B cell (primary cell): ENCODE measurements around the gene NFIC.

Source experiments
- EZH2 ChIP-seq: IDR thresholded peaks from 2 replicates; pipeline ENCODE4 v1.6.1; 2012; ENCODE audit warnings: borderline replicate concordance, low read depth, mild to moderate bottlenecking, moderate library complexity, low read length; ENCODE audit not compliant: insufficient read depth, poor library complexity, severe bottlenecking
- TF ChIP-seq, protein P1 (sequence below): fragments of 200-600 bp; IDR thresholded peaks from one replicate; pipeline ENCODE4 v1.8.0; 2022; ENCODE audit warnings: antibody characterized with exemption, mild to moderate bottlenecking

DNA sequence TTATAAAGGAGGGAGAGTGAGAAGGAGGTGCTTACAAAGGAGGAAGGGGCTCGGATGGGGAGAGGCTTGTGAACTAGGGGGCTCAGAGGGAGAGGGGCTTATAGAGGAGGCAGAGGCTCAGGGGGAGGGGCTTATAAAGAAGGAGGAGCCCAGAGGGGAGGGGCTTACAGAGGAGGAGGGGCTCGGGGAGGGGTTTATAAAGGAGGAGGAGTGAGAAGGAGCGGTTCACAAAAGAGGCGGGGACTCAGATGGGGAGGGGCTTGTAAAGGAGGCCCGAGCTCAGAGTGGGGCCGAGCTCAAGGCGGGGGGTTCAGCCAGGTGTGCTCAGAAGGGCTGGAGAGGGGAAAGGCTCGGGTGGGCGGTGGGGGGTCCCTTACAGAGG, 113.4 kb downstream of the NFIC start:
- TF ChIP-seq, protein P1, sequence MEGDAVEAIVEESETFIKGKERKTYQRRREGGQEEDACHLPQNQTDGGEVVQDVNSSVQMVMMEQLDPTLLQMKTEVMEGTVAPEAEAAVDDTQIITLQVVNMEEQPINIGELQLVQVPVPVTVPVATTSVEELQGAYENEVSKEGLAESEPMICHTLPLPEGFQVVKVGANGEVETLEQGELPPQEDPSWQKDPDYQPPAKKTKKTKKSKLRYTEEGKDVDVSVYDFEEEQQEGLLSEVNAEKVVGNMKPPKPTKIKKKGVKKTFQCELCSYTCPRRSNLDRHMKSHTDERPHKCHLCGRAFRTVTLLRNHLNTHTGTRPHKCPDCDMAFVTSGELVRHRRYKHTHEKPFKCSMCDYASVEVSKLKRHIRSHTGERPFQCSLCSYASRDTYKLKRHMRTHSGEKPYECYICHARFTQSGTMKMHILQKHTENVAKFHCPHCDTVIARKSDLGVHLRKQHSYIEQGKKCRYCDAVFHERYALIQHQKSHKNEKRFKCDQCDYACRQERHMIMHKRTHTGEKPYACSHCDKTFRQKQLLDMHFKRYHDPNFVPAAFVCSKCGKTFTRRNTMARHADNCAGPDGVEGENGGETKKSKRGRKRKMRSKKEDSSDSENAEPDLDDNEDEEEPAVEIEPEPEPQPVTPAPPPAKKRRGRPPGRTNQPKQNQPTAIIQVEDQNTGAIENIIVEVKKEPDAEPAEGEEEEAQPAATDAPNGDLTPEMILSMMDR, result no peak
- TF ChIP-seq EZH2, result no peak
